K562 (cell line): Measurements from ENCODE around the gene FAM171A2. TPM values are rescaled to one million over a fixed set of nuclear protein-coding genes. Genes with fewer than 3 reads are reported as not detected.

Experiments
- E2F6 ChIP-seq, 2 experiments: IDR thresholded peaks; 2 replicates each; pipeline ENCODE4 v1.6.1; 2011; ENCODE audit warnings: borderline replicate concordance in 1 of 2, control low read depth in 1 of 2, low read depth in 1 of 2, low read length in 1 of 2, mild to moderate bottlenecking in 1 of 2, mixed read lengths in 1 of 2, moderate library complexity in 1 of 2; ENCODE audit not compliant: insufficient read depth in 1 of 2, insufficient read length in 1 of 2, poor library complexity in 1 of 2, severe bottlenecking in 1 of 2; ENCODE audit errors: extremely low read depth in 1 of 2
- EP400 ChIP-seq: fragments of 450-650 bp; IDR thresholded peaks from 2 replicates; pipeline ENCODE4 v1.6.1; 2017; ENCODE audit warnings: antibody characterized with exemption, mild to moderate bottlenecking, moderate library complexity
- HMGN3 ChIP-seq: IDR thresholded peaks from 2 replicates; pipeline ENCODE4 v1.6.1; 2011; ENCODE audit warnings: borderline replicate concordance, low read depth, mild to moderate bottlenecking, mixed read lengths, low read length; ENCODE audit not compliant: insufficient read length; ENCODE audit errors: extremely low read depth
- MNT ChIP-seq, 2 experiments: fragments of 450-650 bp; conservative IDR thresholded peaks; 2 replicates each; pipeline ENCODE4 v1.6.1; 2017; ENCODE audit warnings: mild to moderate bottlenecking in 2 of 2, moderate library complexity in 2 of 2
- MYC ChIP-seq, 2 experiments: fragments of 250-450 bp in 1 of 2; sonication (Bioruptor Pico) in 1 of 2; IDR thresholded peaks; 2 replicates each; pipeline versions ENCODE4 v1.5.1 to v1.6.1; 2012 to 2021; ENCODE audit warnings: low read depth in 2 of 2, borderline replicate concordance in 1 of 2, improper control_type of control experiment in 1 of 2, low read length in 1 of 2, mild to moderate bottlenecking in 1 of 2, moderate library complexity in 1 of 2
- NKRF ChIP-seq: fragments of 450-650 bp; IDR thresholded peaks from 2 replicates; pipeline ENCODE4 v1.6.1; 2016; ENCODE audit warnings: borderline replicate concordance
- NR3C1 ChIP-seq: sonication (generic); formaldehyde crosslinking; IDR thresholded peaks from 2 replicates; pipeline ENCODE4 v1.8.1; 2022; ENCODE audit warnings: missing genetic modification reagents
- SMARCA4 ChIP-seq: fragments of 450-650 bp; IDR thresholded peaks from 2 replicates; pipeline ENCODE4 v1.6.1; 2016
- SMC3 ChIP-seq: conservative IDR thresholded peaks from 2 replicates; pipeline ENCODE4 v1.6.1; 2011; ENCODE audit warnings: low read depth, low read length, improper control_type of control experiment; ENCODE audit not compliant: insufficient read depth
- SRF ChIP-seq, 2 experiments: fragments of 250-450, 450-650 bp in 1 of 2; sonication (Bioruptor Pico) in 1 of 2; sonication (generic) in 1 of 2; formaldehyde crosslinking; IDR thresholded peaks; 2 replicates each; pipeline versions ENCODE4 v1.5.0 to v1.5.1; 2020 to 2022; ENCODE audit warnings: mild to moderate bottlenecking in 1 of 2, missing genetic modification reagents in 1 of 2
- SRSF1 ChIP-seq: fragments of 200-400 bp; formaldehyde crosslinking; IDR thresholded peaks from 2 replicates; pipeline ENCODE4 v1.6.1; 2017; ENCODE audit warnings: mild to moderate bottlenecking, low read depth, low read length, moderate library complexity
- TAF1 ChIP-seq: IDR thresholded peaks from 2 replicates; pipeline ENCODE4 v1.6.1; 2011; ENCODE audit warnings: mild to moderate bottlenecking, low read length, moderate library complexity; ENCODE audit not compliant: insufficient read depth, control insufficient read depth, severe bottlenecking; ENCODE audit errors: extremely low read depth
- U2AF1 ChIP-seq: fragments of 200-400 bp; formaldehyde crosslinking; optimal IDR thresholded peaks from 2 replicates; pipeline ENCODE3; 2017; ENCODE audit warnings: mild to moderate bottlenecking, low read depth, low read length, moderate library complexity
- ZBTB1 ChIP-seq: sonication (generic); formaldehyde crosslinking; IDR thresholded peaks from 2 replicates; pipeline ENCODE4 v1.8.1; 2023; ENCODE audit warnings: missing genetic modification reagents, low read depth, mild to moderate bottlenecking, borderline replicate concordance
- ZNF232 ChIP-seq: sonication (generic); formaldehyde crosslinking; IDR thresholded peaks from 2 replicates; pipeline ENCODE4 v1.8.0; 2022; ENCODE audit warnings: mild to moderate bottlenecking, missing genetic modification reagents
- ZNF592 ChIP-seq: fragments of 450-650 bp; IDR thresholded peaks from 2 replicates; pipeline ENCODE4 v1.6.1; 2017; ENCODE audit warnings: antibody characterized with exemption, mild to moderate bottlenecking
- polyA plus RNA-seq, 8 experiments: library from polyadenylated mRNA; depleted of rRNA in 4 of 8; stranded (reverse) in 5 of 8; unstranded in 3 of 8; fragments of >200 nt; fragmentation: Nextera tagmentation in 2 of 8; fragmentation: Illumina TruSeq in 1 of 8; extraction: Ambion mirVana in 2 of 8; extraction: Trizol in 1 of 8; gene quantifications; 2 replicates each; pipeline versions ENCODE4 v1.2.1 to v1.2.3, GENCODE V29; 2011 to 2014; ENCODE audit warnings: inconsistent platforms in 1 of 8, missing spikeins in 1 of 8
- total RNA-seq, 7 experiments: library from RNA; depleted of rRNA in 6 of 7; stranded (reverse); fragments of >200 nt in 6 of 7; fragmentation: Illumina TruSeq in 2 of 7; extraction: Trizol in 2 of 7; gene quantifications; 2 replicates each; pipeline versions ENCODE4 v1.2.1 to v1.2.3, GENCODE V29; 2011 to 2021; ENCODE audit warnings: low replicate concordance in 1 of 7

Gene FAM171A2
- total and polyA plus RNA-seq, 9 of the 15 experiments (the other 6 are each of a cell fraction or from before 2014, with no cell fraction given) = 0.10 to 10.2 (median 2.0) TPM; not detected in 1

GRCh38 chr17:44324092-44324570 lies 39.5 kb downstream of the FAM171A2 start (continued):
- TF ChIP-seq MNT (conservative IDR thresholded peaks at IDR 0.05) = peak; percentile 31 to 63; a peak in 2 of 4 replicates
- TF ChIP-seq ZNF232 (CRISPR knock-in tag) = 0 out of 2 replicates have a peak, but pooled peaks have one; percentile 47
- TF ChIP-seq E2F6 (IDR thresholded peaks at IDR 0.05; ENCODE audit: borderline replicate concordance in 1 of 2, extremely low read depth in 1 of 2, insufficient read depth in 1 of 2, insufficient read length in 1 of 2, low read depth in 1 of 2, low read length in 1 of 2, poor library complexity in 1 of 2, severe bottlenecking in 1 of 2) = peak in 1 of 2 experiments; percentile 81
- 0 out of 2 replicates have a peak, but pooled peaks have one; percentile 14 for TF ChIP-seq NKRF
- TF ChIP-seq SRF (CRISPR knock-in tag; IDR thresholded peaks at IDR 0.05) = 0 out of 4 replicates have a peak, but pooled peaks of 1 of the 2 experiments have one; percentile 25
- TF ChIP-seq SMC3 = no peak
- no peak for TF ChIP-seq SMARCA4
- peak; percentile 41; the same call in 1 of the 2 replicates for TF ChIP-seq MYC (IDR thresholded peaks at IDR 0.05; ENCODE audit: low read depth, low read length)
- no peak for TF ChIP-seq MYC (CRISPR knock-in tag; IDR thresholded peaks at IDR 0.05; ENCODE audit: borderline replicate concordance, low read depth)
- TF ChIP-seq EP400 = peak; percentile 36; the same call in 1 of the 2 replicates
- peak; percentile 71; the same call in 1 of the 2 replicates for TF ChIP-seq ZNF592
- no peak for TF ChIP-seq HMGN3
- TF ChIP-seq NR3C1 = peak; percentile 43; the same call in 1 of the 2 replicates
- no peak for TF ChIP-seq U2AF1
- TF ChIP-seq ZBTB1 (CRISPR knock-in tag) = peak; percentile 29; the same call in 1 of the 2 replicates
- TF ChIP-seq TAF1 = peak; percentile 2
- TF ChIP-seq SRSF1 = no peak
